HFF-Myc (cell line): ENCODE results near the gene MED19.
"Not testable (repeated sequence)": the region's sequence is repeated elsewhere in the genome, so short reads cannot be mapped to it uniquely, and the experiment has no call there.

ENCODE experiments used
- DNase-seq: peaks from one replicate; pipeline ENCODE4 v3.0.0-alpha.2; 2011; ENCODE audit warnings: low read depth; ENCODE audit errors: extremely low read depth
- H3K4me3 ChIP-seq: replicated peaks from 2 replicates; pipeline ENCODE4 v1.5.1; 2011; ENCODE audit warnings: low read depth, mild to moderate bottlenecking, control low read depth, low read length
- CTCF ChIP-seq: IDR thresholded peaks from 2 replicates; pipeline ENCODE4 v1.5.1; 2012; ENCODE audit warnings: mild to moderate bottlenecking, low read depth, low read length, control low read depth; ENCODE audit errors: missing control alignments

The MED19 gene

GRCh38 chr11:57704932-57705331 lies 7.1 kb downstream of the MED19 start:
- DNase-seq, result no peak
- TF ChIP-seq CTCF, result no peak
- H3K4me3 ChIP-seq, result no peak overlapping the region

- TF ChIP-seq CTCF, result no peak
- DNase-seq, result no peak
- no peak overlapping the region for H3K4me3 ChIP-seq
These were observed 8.7 kb downstream of the MED19 start for GRCh38 chr11:57703341-57703740.

GRCh38 chr11:57700425-57700824 lies 11.6 kb downstream of the MED19 start:
- no peak overlapping the region for H3K4me3 ChIP-seq
- TF ChIP-seq CTCF, result no peak
- DNase-seq, result no peak

- no peak overlapping the region for H3K4me3 ChIP-seq
- no peak for TF ChIP-seq CTCF
- DNase-seq, result no peak
These were observed 12.2 kb downstream of the MED19 start for GRCh38 chr11:57699813-57700212.

GRCh38 chr11:57698843-57699365 lies 13.1 kb downstream of the MED19 start:
- H3K4me3 ChIP-seq, result no peak overlapping the region
- TF ChIP-seq CTCF, result no peak
- DNase-seq, result no peak

- not testable (repeated sequence) for H3K4me3 ChIP-seq
These were observed 21.5 kb downstream of the MED19 start for GRCh38 chr11:57690474-57690873.

GRCh38 chr11:57681168-57681567 lies 30.8 kb downstream of the MED19 start:
- DNase-seq, result no peak
- TF ChIP-seq CTCF, result no peak
- no peak overlapping the region for H3K4me3 ChIP-seq

More at GRCh38 chr11:57690474-57690873, 21.5 kb downstream of the MED19 start:
- not testable (repeated sequence) for DNase-seq
